ENCODE results near the gene FAM219A. TPM values are rescaled to one million over a fixed set of nuclear protein-coding genes. Genes with fewer than 3 reads are reported as not detected.

Gene FAM219A
- total RNA-seq, 1 donor from 2014 or later, result 25.9 TPM

DNA sequence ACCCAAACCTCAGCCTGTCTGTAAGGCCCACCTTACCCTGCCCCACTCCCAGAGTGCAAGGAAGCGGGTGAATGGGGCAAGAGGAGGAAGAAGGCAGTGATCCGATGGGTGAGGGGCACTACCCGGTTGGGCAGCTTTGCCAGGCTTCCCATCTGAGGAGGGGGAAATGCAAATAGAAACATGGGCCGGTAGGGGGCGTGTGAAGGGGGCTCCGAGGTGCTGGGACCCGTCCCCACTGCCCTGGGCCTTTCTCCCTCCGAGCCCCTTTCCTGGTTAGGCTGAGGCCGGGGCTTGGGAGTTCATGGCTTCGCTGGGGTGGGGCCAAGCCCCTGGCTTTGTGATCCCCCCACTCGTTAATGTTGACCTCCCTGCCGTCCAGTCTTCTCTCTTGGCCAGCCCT is 58.1 kb downstream of the FAM219A start:
- Mint-ChIP-seq H3K9me3 (ENCODE audit: unreplicated experiment) (no peaks in the 10 kb centered on the region), H3K4me3 (ENCODE audit: unreplicated experiment) (no peak overlapping the region), H3K4me1 (ENCODE audit: unreplicated experiment) (no peaks in the 10 kb centered on the region), H3K36me3 (ENCODE audit: unreplicated experiment) (peaks cover 18% of the 10 kb centered on the region), H3K27me3 (ENCODE audit: unreplicated experiment) (no peaks in the 10 kb centered on the region), H3K27ac (ENCODE audit: unreplicated experiment) (no peak overlapping the region)
- no peak for DNase-seq (ENCODE audit: extremely low spot score, unreplicated experiment)
- TF ChIP-seq, protein P1, sequence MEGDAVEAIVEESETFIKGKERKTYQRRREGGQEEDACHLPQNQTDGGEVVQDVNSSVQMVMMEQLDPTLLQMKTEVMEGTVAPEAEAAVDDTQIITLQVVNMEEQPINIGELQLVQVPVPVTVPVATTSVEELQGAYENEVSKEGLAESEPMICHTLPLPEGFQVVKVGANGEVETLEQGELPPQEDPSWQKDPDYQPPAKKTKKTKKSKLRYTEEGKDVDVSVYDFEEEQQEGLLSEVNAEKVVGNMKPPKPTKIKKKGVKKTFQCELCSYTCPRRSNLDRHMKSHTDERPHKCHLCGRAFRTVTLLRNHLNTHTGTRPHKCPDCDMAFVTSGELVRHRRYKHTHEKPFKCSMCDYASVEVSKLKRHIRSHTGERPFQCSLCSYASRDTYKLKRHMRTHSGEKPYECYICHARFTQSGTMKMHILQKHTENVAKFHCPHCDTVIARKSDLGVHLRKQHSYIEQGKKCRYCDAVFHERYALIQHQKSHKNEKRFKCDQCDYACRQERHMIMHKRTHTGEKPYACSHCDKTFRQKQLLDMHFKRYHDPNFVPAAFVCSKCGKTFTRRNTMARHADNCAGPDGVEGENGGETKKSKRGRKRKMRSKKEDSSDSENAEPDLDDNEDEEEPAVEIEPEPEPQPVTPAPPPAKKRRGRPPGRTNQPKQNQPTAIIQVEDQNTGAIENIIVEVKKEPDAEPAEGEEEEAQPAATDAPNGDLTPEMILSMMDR (IDR thresholded peaks at IDR 0.05), result no peak

DNA sequence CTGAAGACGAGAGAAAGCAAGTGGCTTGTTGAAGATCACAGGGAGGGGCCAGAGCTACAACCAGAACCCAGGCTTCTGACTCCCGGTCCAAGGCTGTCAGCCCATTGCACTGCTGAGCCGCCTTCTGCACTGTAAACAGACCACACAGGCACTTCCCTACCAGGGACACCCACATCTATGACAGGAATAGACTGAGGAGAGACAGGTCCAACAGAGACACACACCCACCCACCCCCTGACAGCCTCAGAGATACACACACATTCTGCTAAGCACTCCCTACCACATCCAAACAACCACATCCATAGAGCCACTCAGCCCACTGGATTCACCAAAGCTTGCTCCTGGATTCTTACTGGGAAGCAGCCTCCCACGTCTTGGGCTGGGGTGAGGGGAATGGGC is 58.6 kb downstream of the FAM219A start:
- Mint-ChIP-seq H3K4me1 (ENCODE audit: unreplicated experiment) (no peaks in the 10 kb centered on the region), H3K4me3 (ENCODE audit: unreplicated experiment) (no peak overlapping the region), H3K27me3 (ENCODE audit: unreplicated experiment) (no peaks in the 10 kb centered on the region), H3K9me3 (ENCODE audit: unreplicated experiment) (no peaks in the 10 kb centered on the region), H3K27ac (ENCODE audit: unreplicated experiment) (no peak overlapping the region), H3K36me3 (ENCODE audit: unreplicated experiment) (peaks cover 15% of the 10 kb centered on the region)
- TF ChIP-seq, protein P1 (IDR thresholded peaks at IDR 0.05), result no peak
- DNase-seq (ENCODE audit: extremely low spot score, unreplicated experiment), result no peak

DNA sequence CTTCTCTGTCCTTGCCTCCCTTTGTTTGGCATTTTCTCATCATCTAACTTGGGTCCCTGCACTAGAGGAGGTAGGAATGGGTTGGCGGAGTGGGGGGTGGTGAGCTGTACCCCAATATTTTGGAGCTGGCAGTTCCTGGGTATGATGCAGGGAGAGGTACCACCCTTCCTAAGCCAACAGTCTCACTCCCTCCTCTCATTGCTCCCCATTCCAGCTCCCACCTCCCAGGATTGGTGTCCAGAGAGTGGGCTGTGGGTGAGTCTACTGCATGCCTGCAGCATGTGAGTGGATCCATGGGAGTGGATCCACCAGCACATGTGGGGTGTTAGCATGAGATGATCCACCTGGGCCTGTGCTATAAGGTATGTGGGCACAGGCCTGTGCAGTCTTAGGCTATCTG is 59.5 kb downstream of the FAM219A start:
- TF ChIP-seq, protein P1 (IDR thresholded peaks at IDR 0.05), result no peak
- peaks cover 14% of the 10 kb centered on the region for H3K36me3 Mint-ChIP-seq (ENCODE audit: unreplicated experiment)
- H3K27ac Mint-ChIP-seq (ENCODE audit: unreplicated experiment), result no peak overlapping the region
- DNase-seq (ENCODE audit: extremely low spot score, unreplicated experiment), result no peak
- H3K4me3 Mint-ChIP-seq (ENCODE audit: unreplicated experiment), result no peak overlapping the region
- H3K27me3 Mint-ChIP-seq (ENCODE audit: unreplicated experiment), result no peaks in the 10 kb centered on the region
- H3K9me3 Mint-ChIP-seq (ENCODE audit: unreplicated experiment), result no peaks in the 10 kb centered on the region
- H3K4me1 Mint-ChIP-seq (ENCODE audit: unreplicated experiment), result no peaks in the 10 kb centered on the region

DNA sequence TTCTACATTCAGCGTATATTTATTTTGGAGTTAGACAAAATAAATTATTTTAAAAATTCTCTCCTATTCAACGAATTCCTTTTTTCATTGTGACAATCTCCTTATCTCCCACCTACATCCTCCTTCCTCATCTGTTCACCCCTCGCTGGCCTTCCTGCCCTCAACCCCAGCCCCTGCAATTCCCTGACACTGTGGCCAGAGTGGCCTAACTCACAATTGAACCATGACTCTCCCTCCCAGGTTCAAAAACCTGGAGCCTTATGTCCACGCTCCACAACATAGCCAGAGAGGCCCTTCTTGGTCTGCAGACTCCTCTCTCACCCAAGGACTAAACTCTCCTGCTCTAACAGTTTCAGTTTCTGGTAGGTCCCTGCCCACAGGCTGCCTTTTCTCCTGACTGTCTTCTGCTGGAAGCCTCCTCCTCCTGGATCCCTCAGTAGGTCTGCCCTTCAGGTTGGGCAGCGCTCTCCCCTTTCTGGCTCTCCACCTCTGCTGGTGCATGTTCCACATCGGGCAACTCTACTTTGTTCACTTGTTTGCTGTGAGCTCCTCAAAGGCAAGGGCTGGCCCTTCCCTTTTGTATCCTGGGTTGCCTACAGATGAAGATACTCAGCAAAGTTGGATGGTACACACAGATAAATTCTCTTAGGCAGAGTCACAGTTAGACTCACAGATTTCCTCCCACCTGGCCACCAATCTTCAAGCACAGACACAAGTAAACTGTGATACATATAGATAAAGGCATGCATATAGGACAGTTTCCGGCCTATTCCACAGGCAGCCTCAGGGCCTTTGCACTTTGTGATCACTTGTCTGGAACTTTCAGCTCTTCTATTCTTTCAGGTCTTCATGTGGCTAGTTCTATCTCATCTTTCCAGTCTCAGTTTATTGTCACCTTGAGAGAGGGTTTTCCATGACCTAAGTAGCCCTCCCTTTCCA is 61.8 kb downstream of the FAM219A start:
- H3K27me3 Mint-ChIP-seq (ENCODE audit: unreplicated experiment), result peaks cover 11% of the 10 kb centered on the region
- TF ChIP-seq, protein P1 (IDR thresholded peaks at IDR 0.05), result no peak

DNA sequence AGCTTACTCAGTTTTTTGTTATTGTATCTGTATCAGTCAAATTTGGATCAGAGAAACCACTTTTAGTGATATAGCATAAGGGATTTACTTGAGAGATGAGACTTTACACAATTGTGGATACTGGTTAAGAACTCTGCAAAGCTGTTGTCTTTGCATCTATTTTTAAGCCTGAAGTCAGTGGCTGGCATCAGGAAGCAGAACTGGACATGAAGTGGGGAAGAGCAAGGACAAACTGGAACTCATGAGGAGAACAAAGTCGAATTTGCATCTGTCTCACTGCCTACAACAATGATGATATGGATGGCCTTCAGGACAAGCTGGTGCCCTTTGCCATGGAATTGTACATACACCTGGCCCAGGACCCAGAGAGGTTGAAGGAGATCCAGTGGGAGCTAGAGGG is 65.9 kb downstream of the FAM219A start:
- no peak overlapping the region for H3K27ac Mint-ChIP-seq (ENCODE audit: unreplicated experiment)
- H3K4me1 Mint-ChIP-seq (ENCODE audit: unreplicated experiment), result no peaks in the 10 kb centered on the region
- no peaks in the 10 kb centered on the region for H3K9me3 Mint-ChIP-seq (ENCODE audit: unreplicated experiment)
- peaks cover 23% of the 10 kb centered on the region for H3K27me3 Mint-ChIP-seq (ENCODE audit: unreplicated experiment)
- TF ChIP-seq, protein P1 (IDR thresholded peaks at IDR 0.05), result no peak
- H3K36me3 Mint-ChIP-seq (ENCODE audit: unreplicated experiment), result no peaks in the 10 kb centered on the region
- peak; percentile 27 for DNase-seq (ENCODE audit: extremely low spot score, unreplicated experiment)
- no peak overlapping the region for H3K4me3 Mint-ChIP-seq (ENCODE audit: unreplicated experiment)

More for the DNA sequence above, 61.8 kb downstream of the FAM219A start:
- Mint-ChIP-seq H3K9me3 (ENCODE audit: unreplicated experiment) (no peaks in the 10 kb centered on the region), H3K27ac (ENCODE audit: unreplicated experiment) (no peak overlapping the region), H3K4me3 (ENCODE audit: unreplicated experiment) (no peak overlapping the region), H3K4me1 (ENCODE audit: unreplicated experiment) (no peaks in the 10 kb centered on the region), H3K36me3 (ENCODE audit: unreplicated experiment) (peaks cover 11% of the 10 kb centered on the region)
- DNase-seq (ENCODE audit: extremely low spot score, unreplicated experiment), result no peak

All from osteocyte (in vitro differentiated cells).